ENCODE results near the gene ASF1A.
A peak's percentile ranks its signal among the peaks of the same experiment; 100 is the strongest.
"Not testable (repeated sequence)": the region's sequence is repeated elsewhere in the genome, so short reads cannot be mapped to it uniquely, and the experiment has no call there.

ASF1A gene

GRCh38 chr6:118893807-118894424, at the start of gene ASF1A:
Gene ASF1A, plus strand, starts transcription at chr6:118894152. Its CDS starts 262 bp downstream, at chr6:118894414.
- peaks cover 34% of the 10 kb centered on the region for H3K36me3 Mint-ChIP-seq (ENCODE audit: low read depth)
- H3K4me3 Mint-ChIP-seq = peak within 1 kb of the TSS; percentile 94
- DNase-seq = peak; percentile 95
- no peaks in the 10 kb centered on the region for H3K27me3 Mint-ChIP-seq
- H3K4me1 Mint-ChIP-seq (ENCODE audit: low read depth) = peaks cover 61% of the 10 kb centered on the region
- peak within 1 kb of the TSS; percentile 96 for H3K27ac Mint-ChIP-seq
- H3K9me3 Mint-ChIP-seq = no peaks in the 10 kb centered on the region

- Mint-ChIP-seq H3K36me3 (ENCODE audit: low read depth) (peaks cover 18% of the 10 kb centered on the region), H3K4me1 (ENCODE audit: low read depth) (peaks cover 26% of the 10 kb centered on the region), H3K4me3 (peak overlapping the region; percentile 16), H3K27ac (peak overlapping the region; percentile 87), H3K27me3 (no peaks in the 10 kb centered on the region), H3K9me3 (no peaks in the 10 kb centered on the region)
- no peak for DNase-seq
These were observed 49.0 kb upstream of the ASF1A start for GRCh38 chr6:118844915-118845314.

GRCh38 chr6:118853408-118853807, 40.5 kb upstream of the ASF1A start:
- H3K36me3 Mint-ChIP-seq (ENCODE audit: low read depth) = peaks cover 37% of the 10 kb centered on the region
- H3K27me3 Mint-ChIP-seq = no peaks in the 10 kb centered on the region
- H3K27ac Mint-ChIP-seq = no peak overlapping the region
- no peak overlapping the region for H3K4me3 Mint-ChIP-seq
- H3K4me1 Mint-ChIP-seq (ENCODE audit: low read depth) = peaks cover 3% of the 10 kb centered on the region
- H3K9me3 Mint-ChIP-seq = no peaks in the 10 kb centered on the region
- no peak for DNase-seq

GRCh38 chr6:118856301-118856700, 37.7 kb upstream of the ASF1A start:
- DNase-seq = no peak
- H3K27ac Mint-ChIP-seq = no peak overlapping the region
- no peak overlapping the region for H3K4me3 Mint-ChIP-seq
- no peaks in the 10 kb centered on the region for H3K9me3 Mint-ChIP-seq
- H3K4me1 Mint-ChIP-seq (ENCODE audit: low read depth) = peaks cover 23% of the 10 kb centered on the region
- peaks cover 52% of the 10 kb centered on the region for H3K36me3 Mint-ChIP-seq (ENCODE audit: low read depth)
- H3K27me3 Mint-ChIP-seq = no peaks in the 10 kb centered on the region

- Mint-ChIP-seq H3K36me3 (ENCODE audit: low read depth) (peaks cover 41% of the 10 kb centered on the region), H3K27ac (no peak overlapping the region), H3K9me3 (no peaks in the 10 kb centered on the region), H3K4me1 (ENCODE audit: low read depth) (peaks cover 44% of the 10 kb centered on the region), H3K4me3 (no peak overlapping the region), H3K27me3 (no peaks in the 10 kb centered on the region)
- no peak for DNase-seq
These were observed 34.4 kb upstream of the ASF1A start for GRCh38 chr6:118859517-118860064.

- Mint-ChIP-seq H3K4me3 (no peak overlapping the region), H3K9me3 (no peaks in the 10 kb centered on the region), H3K27ac (no peak overlapping the region), H3K36me3 (ENCODE audit: low read depth) (peaks cover 40% of the 10 kb centered on the region), H3K4me1 (ENCODE audit: low read depth) (peaks cover 52% of the 10 kb centered on the region), H3K27me3 (no peaks in the 10 kb centered on the region)
- no peak for DNase-seq
These were observed 33.6 kb upstream of the ASF1A start for GRCh38 chr6:118860363-118860762.

- Mint-ChIP-seq H3K27ac (no peak overlapping the region), H3K4me3 (no peak overlapping the region), H3K4me1 (ENCODE audit: low read depth) (peaks cover 55% of the 10 kb centered on the region), H3K36me3 (ENCODE audit: low read depth) (peaks cover 34% of the 10 kb centered on the region), H3K9me3 (peaks cover 2% of the 10 kb centered on the region), H3K27me3 (no peaks in the 10 kb centered on the region)
- DNase-seq = no peak
These were observed 33.1 kb upstream of the ASF1A start for GRCh38 chr6:118860880-118861279.

- Mint-ChIP-seq H3K4me3 (no peak overlapping the region), H3K4me1 (ENCODE audit: low read depth) (peaks cover 60% of the 10 kb centered on the region), H3K36me3 (ENCODE audit: low read depth) (peaks cover 35% of the 10 kb centered on the region), H3K27me3 (no peaks in the 10 kb centered on the region), H3K9me3 (peaks cover 11% of the 10 kb centered on the region), H3K27ac (no peak overlapping the region)
- DNase-seq = no peak
These were observed 31.5 kb upstream of the ASF1A start for GRCh38 chr6:118862443-118862842.

- H3K27ac Mint-ChIP-seq = peak overlapping the region; percentile 75
- H3K27me3 Mint-ChIP-seq = no peaks in the 10 kb centered on the region
- H3K36me3 Mint-ChIP-seq (ENCODE audit: low read depth) = peaks cover 41% of the 10 kb centered on the region
- DNase-seq = no peak
- H3K9me3 Mint-ChIP-seq = peaks cover 13% of the 10 kb centered on the region
- H3K4me3 Mint-ChIP-seq = peak overlapping the region; percentile 55
- H3K4me1 Mint-ChIP-seq (ENCODE audit: low read depth) = peaks cover 49% of the 10 kb centered on the region
These were observed 29.4 kb upstream of the ASF1A start for GRCh38 chr6:118864341-118865099.

- H3K36me3 Mint-ChIP-seq (ENCODE audit: low read depth) = peaks cover 44% of the 10 kb centered on the region
- H3K4me1 Mint-ChIP-seq (ENCODE audit: low read depth) = peaks cover 49% of the 10 kb centered on the region
- no peak overlapping the region for H3K4me3 Mint-ChIP-seq
- no peak overlapping the region for H3K27ac Mint-ChIP-seq
- no peak for DNase-seq
- no peaks in the 10 kb centered on the region for H3K27me3 Mint-ChIP-seq
- peaks cover 16% of the 10 kb centered on the region for H3K9me3 Mint-ChIP-seq
These were observed 28.9 kb upstream of the ASF1A start for GRCh38 chr6:118865100-118865391.

- Mint-ChIP-seq H3K9me3 (peaks cover 23% of the 10 kb centered on the region), H3K4me3 (no peak overlapping the region), H3K36me3 (ENCODE audit: low read depth) (peaks cover 44% of the 10 kb centered on the region), H3K27me3 (no peaks in the 10 kb centered on the region), H3K4me1 (ENCODE audit: low read depth) (peaks cover 61% of the 10 kb centered on the region), H3K27ac (no peak overlapping the region)
- no peak for DNase-seq
These were observed 26.8 kb upstream of the ASF1A start for GRCh38 chr6:118867181-118867580.

GRCh38 chr6:118868901-118869300, 25.1 kb upstream of the ASF1A start:
- Mint-ChIP-seq H3K36me3 (ENCODE audit: low read depth) (peaks cover 39% of the 10 kb centered on the region), H3K9me3 (peaks cover 23% of the 10 kb centered on the region), H3K4me1 (ENCODE audit: low read depth) (peaks cover 57% of the 10 kb centered on the region)
- not testable (repeated sequence) for H3K27me3 Mint-ChIP-seq, H3K4me3 Mint-ChIP-seq, DNase-seq, H3K27ac Mint-ChIP-seq

- Mint-ChIP-seq H3K9me3 (peaks cover 23% of the 10 kb centered on the region), H3K27ac (no peak overlapping the region), H3K36me3 (ENCODE audit: low read depth) (peaks cover 39% of the 10 kb centered on the region), H3K27me3 (no peaks in the 10 kb centered on the region), H3K4me3 (no peak overlapping the region), H3K4me1 (ENCODE audit: low read depth) (peaks cover 55% of the 10 kb centered on the region)
- DNase-seq = no peak
These were observed 24.6 kb upstream of the ASF1A start for GRCh38 chr6:118869350-118869749.

GRCh38 chr6:118869894-118870589, 23.9 kb upstream of the ASF1A start:
- H3K4me1 Mint-ChIP-seq (ENCODE audit: low read depth) = peaks cover 50% of the 10 kb centered on the region
- H3K27ac Mint-ChIP-seq = peak overlapping the region; percentile 16
- H3K4me3 Mint-ChIP-seq = no peak overlapping the region
- DNase-seq = no peak
- H3K27me3 Mint-ChIP-seq = no peaks in the 10 kb centered on the region
- peaks cover 39% of the 10 kb centered on the region for H3K36me3 Mint-ChIP-seq (ENCODE audit: low read depth)
- peaks cover 23% of the 10 kb centered on the region for H3K9me3 Mint-ChIP-seq

GRCh38 chr6:118871331-118871730, 22.6 kb upstream of the ASF1A start:
- DNase-seq = no peak
- Mint-ChIP-seq H3K27ac (peak overlapping the region; percentile 49), H3K9me3 (peaks cover 16% of the 10 kb centered on the region), H3K4me1 (ENCODE audit: low read depth) (peaks cover 43% of the 10 kb centered on the region), H3K27me3 (no peaks in the 10 kb centered on the region), H3K4me3 (no peak overlapping the region), H3K36me3 (ENCODE audit: low read depth) (peaks cover 38% of the 10 kb centered on the region)
